Fibroblast of peridontal ligament (primary cell): ENCODE results near the gene ZNF750.

Source experiments
- DNase-seq: peaks from one replicate; pipeline ENCODE4 v3.0.0-alpha.2; 2010; ENCODE audit errors: extremely low read depth

ZNF750 gene

DNA sequence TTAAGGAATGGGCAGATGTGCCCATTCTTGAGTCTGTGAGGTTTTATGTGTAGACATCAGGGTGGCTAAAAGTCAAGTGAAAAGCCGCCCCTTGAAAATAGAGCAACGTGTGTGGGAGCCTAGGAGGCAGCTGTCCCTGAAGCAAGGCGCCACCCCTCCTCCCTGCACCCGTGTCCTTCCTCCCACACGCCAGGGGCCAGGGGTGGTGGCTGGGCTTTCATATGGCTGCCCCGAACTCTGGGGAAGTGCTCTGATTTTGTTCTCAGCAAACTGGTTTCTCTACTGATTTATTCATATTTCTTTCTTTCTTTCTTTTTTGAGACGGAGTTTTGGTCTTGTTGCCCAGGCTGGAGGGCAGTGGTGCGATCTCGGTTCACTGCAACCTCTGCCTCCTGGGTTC lies 4.7 kb downstream of the ZNF750 start:
- DNase-seq = no peak

DNA sequence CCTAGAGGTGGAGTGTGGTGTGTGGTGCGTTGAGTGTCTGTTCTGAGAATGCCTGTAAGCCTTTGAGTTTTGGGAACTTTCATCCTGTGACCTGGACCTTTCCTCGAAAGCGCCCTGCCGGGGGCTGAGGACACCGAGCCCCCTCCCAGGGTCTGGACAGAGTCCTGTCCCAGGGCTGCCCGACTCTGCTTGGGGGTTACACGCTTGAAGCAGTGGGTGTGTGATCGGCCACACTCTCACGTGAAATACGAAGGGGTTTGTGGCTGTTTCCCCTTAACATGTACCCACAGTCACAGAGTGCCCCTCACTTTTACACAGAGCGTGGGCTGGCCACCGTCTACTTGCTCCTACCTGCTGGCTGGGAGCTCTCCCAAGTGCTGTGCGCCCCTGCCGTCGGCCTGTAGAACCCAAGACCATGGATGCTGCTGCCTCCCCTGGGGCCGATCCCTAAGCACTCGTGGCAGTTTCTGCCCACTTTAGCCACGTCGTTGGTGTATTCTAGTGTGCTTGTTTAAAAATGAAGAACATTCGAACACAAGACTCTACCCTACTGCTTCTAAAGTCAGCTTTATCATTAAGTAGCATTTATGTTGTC lies 6.8 kb downstream of the ZNF750 start:
- DNase-seq = no peak

- DNase-seq = no peak
Measured at GRCh38 chr17:82832411-82832810, 7.4 kb downstream of the ZNF750 start.

DNA sequence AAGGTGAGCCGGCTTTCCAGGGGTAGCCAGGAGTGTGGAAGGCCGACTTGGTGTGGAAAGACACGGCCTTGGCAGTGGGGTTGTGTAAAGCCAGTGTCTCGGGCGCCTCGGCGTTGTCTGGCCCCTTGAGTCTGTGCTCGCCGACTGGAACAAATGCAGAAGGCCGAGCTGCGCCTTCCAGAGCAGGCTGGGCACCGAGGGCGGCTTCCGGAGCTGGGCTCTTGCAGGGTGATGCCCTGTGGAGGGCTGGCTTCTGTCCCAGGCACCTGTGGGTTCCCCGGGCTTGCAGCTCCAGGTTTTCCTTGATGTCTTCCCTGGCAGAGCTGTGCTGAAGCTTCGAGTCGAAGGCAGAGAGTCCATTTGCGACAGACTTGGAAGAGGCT lies 8.0 kb downstream of the ZNF750 start:
- DNase-seq = no peak

DNA sequence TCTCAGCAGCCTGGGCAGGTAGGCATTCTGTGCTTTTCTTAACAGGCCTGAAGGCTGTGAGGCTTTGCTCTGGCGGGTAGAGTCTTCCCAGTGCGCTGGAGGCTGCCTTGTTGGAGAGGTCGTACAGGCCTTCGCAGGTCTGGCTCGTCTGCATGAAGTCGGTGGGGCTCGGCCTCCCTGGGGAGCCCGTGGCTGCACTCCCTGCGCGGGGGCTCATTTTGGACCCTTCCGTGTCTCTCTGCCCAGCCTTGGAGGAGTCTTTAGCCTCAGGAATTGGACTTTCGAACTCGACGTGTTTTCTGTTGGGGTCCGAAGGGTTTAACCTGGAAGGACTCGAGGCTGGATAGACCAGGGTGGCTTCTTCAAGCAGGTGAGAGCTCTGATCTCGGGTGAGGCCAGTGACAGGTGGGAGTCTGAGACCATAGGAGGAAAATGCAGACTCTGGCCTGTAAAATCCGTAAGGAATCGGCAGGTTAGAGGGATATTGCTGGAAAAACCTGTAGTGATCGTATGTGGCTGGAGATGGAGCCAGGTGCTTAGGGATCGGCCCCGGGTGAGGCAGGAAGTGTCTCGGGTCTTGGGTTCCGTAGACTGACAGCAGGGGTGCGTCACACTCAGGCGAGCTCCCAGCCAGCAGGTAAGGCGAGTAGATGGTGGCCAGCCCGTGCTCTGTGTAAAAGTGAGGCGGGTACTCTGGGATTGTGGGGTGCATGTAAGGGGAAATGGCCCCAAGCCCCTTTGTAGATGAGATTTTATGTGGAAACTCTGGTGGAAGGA lies 8.6 kb downstream of the ZNF750 start:
- DNase-seq = no peak

- no peak for DNase-seq
Measured at GRCh38 chr17:82830249-82830661, 9.6 kb downstream of the ZNF750 start.

- no peak for DNase-seq
Measured at GRCh38 chr17:82828875-82829487, 10.8 kb downstream of the ZNF750 start.

- DNase-seq = no peak
Measured at GRCh38 chr17:82826956-82827355, 12.9 kb downstream of the ZNF750 start.

DNA sequence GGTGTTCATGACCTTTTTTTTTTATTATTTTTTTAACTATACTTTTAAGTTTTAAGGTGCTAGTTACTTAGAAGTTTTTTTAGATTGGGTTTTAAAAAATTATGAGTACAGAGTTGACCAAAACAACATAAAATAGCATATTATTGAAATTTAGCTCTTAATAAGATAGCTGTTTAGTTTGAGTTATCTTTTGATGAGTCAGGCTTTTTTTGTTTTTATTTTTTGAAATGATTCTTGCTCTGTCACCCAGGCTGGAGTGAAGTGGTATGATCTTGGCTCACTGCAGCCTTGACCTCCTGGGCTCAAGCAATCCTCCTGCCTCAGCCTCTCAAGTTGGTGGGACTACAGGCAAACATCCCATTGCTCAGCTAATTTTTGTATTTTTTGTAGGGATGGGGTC lies 13.6 kb downstream of the ZNF750 start:
- no peak for DNase-seq

GRCh38 chr17:82825540-82826124 lies 14.2 kb downstream of the ZNF750 start:
- no peak for DNase-seq

- no peak for DNase-seq
Measured at GRCh38 chr17:82823004-82823403, 16.8 kb downstream of the ZNF750 start.

GRCh38 chr17:82822281-82822680 lies 17.5 kb downstream of the ZNF750 start:
- DNase-seq = no peak

DNA sequence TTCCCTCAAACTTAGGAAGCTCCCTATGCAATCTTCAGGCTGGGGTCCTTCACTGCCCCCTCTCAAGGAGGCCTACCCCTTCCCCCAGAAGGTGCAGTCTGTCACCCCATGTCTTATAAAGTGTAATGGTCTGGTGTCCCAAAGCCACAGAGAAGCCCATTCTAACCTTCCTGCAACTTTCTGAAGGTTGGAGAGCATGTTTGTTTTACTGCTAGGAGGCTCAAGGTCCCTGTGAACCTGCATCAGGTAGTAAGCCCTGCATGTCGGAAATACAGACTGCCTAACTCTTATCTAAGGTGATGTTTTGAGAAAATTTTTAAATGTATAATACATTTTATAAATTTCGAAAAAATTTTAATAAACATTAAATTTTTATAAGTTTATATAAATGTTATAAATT lies 18.3 kb downstream of the ZNF750 start:
- DNase-seq = no peak

DNA sequence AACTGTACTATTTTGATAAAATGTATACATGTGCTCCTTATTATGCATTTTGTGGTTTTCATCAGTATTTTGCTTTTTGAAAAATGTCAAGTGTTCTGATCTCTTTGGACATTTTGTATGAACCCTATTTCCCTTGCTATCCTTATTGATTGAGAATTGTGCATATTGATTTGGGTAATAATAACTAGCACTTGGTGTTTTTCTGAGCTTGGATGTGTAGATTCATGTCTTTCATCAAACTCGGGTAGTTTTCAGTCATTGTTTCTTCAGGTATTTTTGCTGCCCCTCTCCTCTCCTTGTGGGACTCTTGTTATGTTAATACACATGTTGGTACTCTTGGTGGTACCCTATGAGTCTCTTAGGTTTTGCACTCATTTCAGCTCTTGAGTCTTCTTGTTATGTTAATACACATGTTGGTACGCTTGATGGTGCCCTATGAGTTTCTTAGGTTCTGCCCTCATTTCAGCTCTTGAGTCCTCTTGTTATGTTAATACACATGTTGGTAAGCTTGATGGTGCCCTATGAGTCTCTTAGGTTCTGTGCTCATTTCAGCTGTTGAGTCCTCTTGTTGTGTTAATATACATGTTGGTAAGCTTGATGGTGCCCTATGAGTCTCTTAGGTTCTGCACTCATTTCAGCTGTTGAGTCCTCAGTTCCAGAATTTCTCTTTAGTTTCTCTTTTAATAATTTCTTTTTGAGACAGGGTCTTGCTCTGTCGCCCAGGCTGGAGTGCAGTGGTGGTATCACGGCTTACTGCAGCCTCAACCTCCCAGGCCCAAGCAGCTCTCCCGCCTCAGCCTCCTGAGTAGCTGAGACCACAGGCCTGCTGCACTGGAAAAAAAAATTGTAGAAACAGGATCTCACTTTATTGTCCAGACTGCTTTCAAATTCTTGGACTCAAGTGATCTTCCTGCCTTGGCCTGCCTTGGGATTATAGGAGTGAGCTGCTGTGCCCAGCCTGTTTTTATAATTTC lies 19.3 kb downstream of the ZNF750 start:
- peak; percentile 10 for DNase-seq

DNA sequence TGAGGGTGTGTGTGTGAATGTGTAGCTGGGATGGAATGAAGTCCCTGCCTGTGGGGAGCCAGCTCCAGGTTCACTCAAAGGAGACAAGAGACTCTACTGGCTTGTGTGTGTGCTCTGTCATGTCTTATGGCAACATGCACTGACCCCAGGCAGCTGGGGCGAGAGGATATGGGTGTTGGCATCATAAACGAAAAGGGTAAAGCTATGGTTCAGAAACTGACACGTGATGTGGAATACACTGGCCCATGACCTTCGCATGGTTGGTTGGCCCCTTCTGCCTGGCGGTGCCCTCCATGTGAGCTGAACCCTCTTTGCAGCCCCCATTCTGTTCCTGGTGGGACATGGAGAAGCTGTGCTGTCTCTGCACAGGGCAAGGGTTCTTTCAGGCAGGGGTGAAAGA lies 21.9 kb downstream of the ZNF750 start:
- DNase-seq = no peak

GRCh38 chr17:82816358-82816757 lies 23.5 kb downstream of the ZNF750 start:
- no peak for DNase-seq

- no peak for DNase-seq
Measured at GRCh38 chr17:82815790-82816305, 24.0 kb downstream of the ZNF750 start.

DNA sequence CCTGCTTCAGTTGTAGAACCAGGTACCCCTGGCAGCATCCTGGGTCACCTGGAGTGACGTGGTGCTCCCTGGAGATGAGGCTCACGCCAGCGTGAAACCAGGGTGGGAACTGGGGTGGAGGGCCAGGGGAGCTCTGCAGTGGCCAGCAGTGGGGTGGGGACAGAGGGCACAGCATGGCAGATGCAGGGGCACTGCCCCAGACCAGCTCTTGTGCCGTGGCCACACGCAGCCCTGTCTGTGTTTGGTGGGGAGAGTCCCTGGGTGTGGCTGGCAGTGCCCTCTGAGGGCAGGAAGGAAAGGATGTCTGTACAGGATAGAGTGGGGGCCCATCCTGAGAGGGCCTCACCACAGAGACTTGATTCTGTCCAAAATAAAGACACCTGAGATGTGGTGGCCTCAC lies 24.5 kb downstream of the ZNF750 start:
- DNase-seq = no peak

GRCh38 chr17:82814834-82815233 lies 25.0 kb downstream of the ZNF750 start:
- no peak for DNase-seq

DNA sequence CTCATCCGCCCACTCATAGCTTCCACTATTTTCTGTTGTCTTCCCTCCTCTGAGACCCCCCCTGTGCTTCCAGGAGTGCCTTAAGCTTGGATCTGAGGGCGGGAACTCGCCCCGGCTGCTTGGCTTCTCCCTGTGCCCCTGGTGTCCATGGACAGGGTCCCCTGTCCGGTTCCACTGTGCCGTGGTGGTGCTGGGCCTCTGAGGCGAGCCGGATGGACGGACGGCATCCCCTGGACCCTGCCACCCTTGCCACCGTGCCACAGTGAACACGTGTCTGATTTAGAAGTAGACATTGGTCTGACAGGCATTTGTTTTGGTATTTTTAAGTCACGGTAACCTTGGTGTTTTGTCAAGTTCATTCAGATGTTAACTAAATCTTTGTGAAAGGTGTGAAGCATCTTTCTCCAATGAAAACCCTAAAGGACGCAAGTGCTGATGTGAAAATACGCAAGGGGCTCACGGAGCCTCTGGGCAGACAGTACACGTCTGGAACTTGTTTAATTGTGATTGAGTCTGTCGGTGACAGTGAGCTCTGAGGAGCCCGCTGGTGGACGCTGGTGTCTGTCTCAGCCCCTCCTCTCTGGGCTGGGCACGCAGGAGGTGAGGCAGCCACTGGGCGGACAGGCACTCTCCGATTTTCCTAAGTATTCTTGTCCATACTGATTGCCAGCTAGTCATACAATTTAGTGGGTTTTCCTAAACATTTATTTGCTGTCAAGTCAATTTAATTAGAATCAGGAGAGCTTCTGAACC lies 26.3 kb downstream of the ZNF750 start:
- DNase-seq = no peak

DNA sequence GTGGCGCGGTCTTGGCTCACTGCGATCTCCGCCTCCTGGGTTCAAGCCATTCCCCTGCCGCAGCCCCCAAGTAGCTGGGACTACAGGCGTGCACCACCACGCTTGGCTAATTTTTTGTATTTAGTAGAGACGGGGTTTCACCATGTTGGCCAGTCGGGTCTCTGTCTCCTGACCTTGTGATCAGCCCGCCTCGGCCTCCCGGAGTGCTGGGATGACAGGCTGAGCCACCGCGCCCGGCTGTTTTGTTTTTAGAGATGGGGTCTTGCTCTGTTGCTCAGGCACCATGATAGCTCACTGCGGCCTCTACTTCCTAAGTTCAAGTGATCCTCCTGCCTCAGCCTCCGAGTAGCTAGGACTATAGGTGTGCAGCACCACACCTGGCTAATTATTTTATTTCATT lies 27.2 kb downstream of the ZNF750 start:
- no peak for DNase-seq
